Neural progenitor cell (in vitro differentiated cells): ENCODE measurements around the gene NRN1L. TPM values are rescaled to one million over a fixed set of nuclear protein-coding genes. Genes with fewer than 3 reads are reported as not detected.
"Not testable (repeated sequence)": the region's sequence is repeated elsewhere in the genome, so short reads cannot be mapped to it uniquely, and the experiment has no call there.

Source experiments
- DNase-seq: peaks from one replicate; pipeline ENCODE4 v3.0.0-alpha.2; 2016; ENCODE audit warnings: low spot score
- H2AFZ ChIP-seq: fragments of 200-600 bp; sonication (generic); replicated peaks from 2 replicates; pipeline ENCODE4 v1.6.1; 2016; ENCODE audit warnings: antibody characterized with exemption
- H3F3A ChIP-seq: fragments of 200-600 bp; sonication (generic); 2 replicates; pipeline ENCODE4 v1.6.1; 2016; ENCODE audit warnings: antibody characterized with exemption, low read depth
- H3K27ac ChIP-seq: fragments of 200-600 bp; sonication (generic); 2 replicates; pipeline ENCODE4 v1.5.1; 2016; ENCODE audit warnings: mild to moderate bottlenecking
- H3K27me3 ChIP-seq: fragments of 200-600 bp; sonication (generic); 2 replicates; pipeline ENCODE4 v1.6.1; 2016; ENCODE audit warnings: mild to moderate bottlenecking, moderate library complexity
- H3K36me3 ChIP-seq: fragments of 200-600 bp; sonication (generic); 2 replicates; pipeline ENCODE4 v1.5.1; 2016
- H3K4me1 ChIP-seq: fragments of 200-600 bp; sonication (generic); 2 replicates; pipeline ENCODE4 v1.6.1; 2016; ENCODE audit warnings: mixed run types
- H3K4me2 ChIP-seq: fragments of 200-600 bp; sonication (generic); 2 replicates; pipeline ENCODE4 v1.6.1; 2016
- H3K4me3 ChIP-seq: fragments of 200-600 bp; sonication (generic); 2 replicates; pipeline ENCODE4 v1.5.1; 2016
- H3K79me2 ChIP-seq: fragments of 200-600 bp; sonication (generic); 2 replicates; pipeline ENCODE4 v1.6.1; 2016; ENCODE audit warnings: low read depth
- H3K9ac ChIP-seq: fragments of 200-600 bp; sonication (generic); 2 replicates; pipeline ENCODE4 v1.6.1; 2016
- H3K9me3 ChIP-seq: fragments of 200-600 bp; sonication (generic); 2 replicates; pipeline ENCODE4 v1.5.1; 2016; ENCODE audit warnings: low read depth
- H4K20me1 ChIP-seq: fragments of 200-600 bp; sonication (generic); 2 replicates; pipeline ENCODE4 v1.6.1; 2016; ENCODE audit warnings: low read depth
- H3K27ac Mint-ChIP-seq: 3 replicates; pipeline ENCODE4 v1.8.0; 2021; ENCODE audit warnings: mixed read lengths
- H3K27me3 Mint-ChIP-seq: 2 replicates; pipeline ENCODE4 v1.8.0; 2022; ENCODE audit warnings: low read depth, mild to moderate bottlenecking, inconsistent platforms, moderate library complexity, mixed read lengths; ENCODE audit not compliant: insufficient read depth
- H3K36me3 Mint-ChIP-seq: 3 replicates; pipeline ENCODE4 v1.8.0; 2021; ENCODE audit warnings: mixed read lengths
- H3K4me1 Mint-ChIP-seq: 3 replicates; pipeline ENCODE4 v1.8.0; 2021; ENCODE audit warnings: mixed read lengths
- H3K4me3 Mint-ChIP-seq: 3 replicates; pipeline ENCODE4 v1.8.0; 2021; ENCODE audit warnings: mild to moderate bottlenecking, moderate library complexity, mixed read lengths
- H3K9me3 Mint-ChIP-seq: 3 replicates; pipeline ENCODE4 v1.8.0; 2020; ENCODE audit warnings: mixed read lengths
- CTCF ChIP-seq: fragments of 200-600 bp; sonication (generic); IDR thresholded peaks from 2 replicates; pipeline ENCODE4 v1.5.1; 2017; ENCODE audit warnings: antibody characterized with exemption, mild to moderate bottlenecking
- EZH2 ChIP-seq: fragments of 200-600 bp; sonication (generic); IDR thresholded peaks from 2 replicates; pipeline ENCODE4 v1.6.1; 2017; ENCODE audit warnings: antibody characterized with exemption, mild to moderate bottlenecking, moderate library complexity
- EZH2phosphoT487 ChIP-seq: fragments of 200-600 bp; sonication (generic); IDR thresholded peaks from 2 replicates; pipeline ENCODE4 v1.6.1; 2017; ENCODE audit warnings: antibody characterized with exemption
- total RNA-seq: library from RNA; depleted of rRNA; stranded (reverse); fragments of >200 nt; gene quantifications from 2 replicates; pipeline ENCODE4 v1.2.3, GENCODE V29; 2015; ENCODE audit warnings: low replicate concordance

The NRN1L gene
- total RNA-seq, 1 donor from 2014 or later, result 0.54 TPM

DNA sequence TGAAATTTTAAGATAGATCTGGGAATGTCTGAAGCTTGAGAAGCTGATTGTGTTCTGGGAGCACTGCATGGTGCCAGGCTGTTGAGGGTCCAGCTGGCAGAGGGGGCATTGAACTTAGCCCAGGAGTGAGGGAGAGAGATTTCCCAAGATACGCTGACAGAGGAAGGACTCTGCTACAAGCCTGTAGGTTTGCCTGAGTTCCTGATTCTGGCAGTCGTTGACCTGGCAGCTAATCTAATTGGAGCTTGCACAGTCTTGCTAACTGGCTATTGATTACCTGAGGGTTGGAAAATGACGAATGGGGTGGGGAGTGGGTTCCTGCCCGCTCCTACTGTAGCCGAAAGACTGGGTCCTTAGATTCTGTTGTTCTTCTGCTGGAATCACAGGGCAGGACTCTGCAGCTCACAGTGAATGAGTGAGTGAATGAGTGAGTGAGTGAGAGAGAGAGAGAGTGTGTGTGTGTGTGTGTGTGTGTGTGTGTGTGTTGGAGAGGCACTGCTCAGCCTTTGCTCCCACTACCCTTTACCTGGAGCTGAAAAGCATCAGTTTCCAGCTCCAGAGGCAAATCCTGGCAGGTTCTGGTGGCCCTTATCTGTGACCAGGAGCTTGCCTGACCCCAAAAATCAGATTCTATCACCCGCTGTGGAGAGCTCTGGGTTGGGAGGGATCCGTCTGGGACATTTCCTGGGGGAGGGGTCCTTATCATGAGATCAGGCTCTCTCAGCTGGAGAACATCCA, 30.2 kb downstream of the NRN1L start:
- TF ChIP-seq EZH2 (no peak), EZH2phosphoT487 (no peak), CTCF (no peak)
- H3K9ac ChIP-seq, result no peak overlapping the region
- Mint-ChIP-seq H3K27me3 (peaks cover 4% of the 10 kb centered on the region), H3K4me1 (peaks cover 3% of the 10 kb centered on the region), H3K9me3 (no peaks in the 10 kb centered on the region), H3K4me3 (no peak overlapping the region), H3K36me3 (peaks cover 7% of the 10 kb centered on the region), H3K27ac (peak overlapping the region; percentile 48)
- H3K27ac ChIP-seq, result no peak overlapping the region
- no peak overlapping the region for H3K4me3 ChIP-seq
- H3K9me3 ChIP-seq, result no peaks in the 10 kb centered on the region
- no peaks in the 10 kb centered on the region for H3K4me1 ChIP-seq
- H3K27me3 ChIP-seq, result no peaks in the 10 kb centered on the region
- H3K4me2 ChIP-seq, result no peak overlapping the region
- no peaks in the 10 kb centered on the region for H3K36me3 ChIP-seq
- H3F3A ChIP-seq, result no peaks in the 10 kb centered on the region
- no peak overlapping the region for H2AFZ ChIP-seq
- H3K79me2 ChIP-seq, result no peaks in the 10 kb centered on the region
- H4K20me1 ChIP-seq, result peaks cover 24% of the 10 kb centered on the region
- DNase-seq, result no peak

- not testable (repeated sequence) for H3F3A ChIP-seq, H3K4me3 Mint-ChIP-seq, H3K79me2 ChIP-seq, H3K27me3 Mint-ChIP-seq, H3K9me3 Mint-ChIP-seq, H3K27ac ChIP-seq, H3K4me3 ChIP-seq, H3K9ac ChIP-seq, H2AFZ ChIP-seq, H3K4me2 ChIP-seq, H3K27me3 ChIP-seq, H3K9me3 ChIP-seq, DNase-seq, H3K4me1 Mint-ChIP-seq, H3K4me1 ChIP-seq, H3K36me3 Mint-ChIP-seq, H3K27ac Mint-ChIP-seq, H3K36me3 ChIP-seq
- H4K20me1 ChIP-seq, result peaks cover 25% of the 10 kb centered on the region
Observed at GRCh38 chr16:67915496-67915769, 30.7 kb downstream of the NRN1L start.

DNA sequence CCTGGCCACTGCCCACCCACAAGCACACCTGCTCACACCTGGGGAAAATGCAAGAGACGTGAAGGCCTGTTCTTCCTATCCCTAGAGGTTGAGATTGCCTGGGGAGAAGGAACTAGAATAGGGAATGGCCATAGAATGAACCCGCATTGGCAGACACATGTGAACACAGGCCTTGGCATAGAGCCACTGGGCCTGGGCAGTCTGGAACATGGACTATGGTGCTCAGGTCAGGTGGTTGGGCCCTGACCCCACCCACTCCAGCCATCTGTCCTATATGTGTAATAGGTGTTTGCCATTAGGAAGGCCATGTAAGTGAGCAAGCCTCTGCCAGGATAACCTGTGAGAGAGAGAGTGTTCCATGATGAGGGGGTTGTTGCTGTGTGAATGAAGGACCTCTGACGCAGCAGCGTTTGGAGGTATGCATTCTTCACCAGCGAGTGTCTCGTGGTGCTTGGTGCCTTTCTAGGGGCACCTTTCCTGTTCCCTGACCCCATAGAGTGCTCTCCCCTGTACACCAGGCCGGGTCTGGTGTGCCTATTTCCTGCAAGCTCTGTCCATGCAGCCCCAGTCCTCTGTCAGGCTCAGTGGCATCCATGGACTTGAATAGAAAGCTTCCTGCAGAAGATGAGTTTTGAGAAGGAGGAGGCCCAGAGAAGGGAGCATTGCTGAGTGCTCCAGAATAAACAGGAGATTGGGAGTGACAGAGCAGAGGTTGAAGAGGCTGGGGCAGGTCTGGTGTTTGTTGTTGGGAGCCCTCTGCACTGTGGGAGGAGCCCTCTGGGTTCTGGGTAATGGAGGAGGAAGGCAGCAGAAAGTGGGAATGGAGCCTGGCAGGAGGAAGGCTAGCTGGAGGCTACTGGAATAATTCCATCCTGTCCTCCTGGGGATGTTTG, 31.4 kb downstream of the NRN1L start:
- Histone ChIP-seq H3K4me3 (no peak overlapping the region), H3K9ac (no peak overlapping the region), H3K27ac (no peak overlapping the region), H3K9me3 (no peaks in the 10 kb centered on the region), H3F3A (no peaks in the 10 kb centered on the region), H3K4me2 (no peak overlapping the region), H2AFZ (no peak overlapping the region), H3K36me3 (no peaks in the 10 kb centered on the region), H3K27me3 (no peaks in the 10 kb centered on the region), H4K20me1 (peaks cover 27% of the 10 kb centered on the region), H3K4me1 (no peaks in the 10 kb centered on the region), H3K79me2 (no peaks in the 10 kb centered on the region)
- peaks cover 4% of the 10 kb centered on the region for H3K27me3 Mint-ChIP-seq
- no peaks in the 10 kb centered on the region for H3K9me3 Mint-ChIP-seq
- H3K4me3 Mint-ChIP-seq, result no peak overlapping the region
- TF ChIP-seq EZH2phosphoT487 (no peak), CTCF (no peak), EZH2 (no peak)
- peaks cover 2% of the 10 kb centered on the region for H3K4me1 Mint-ChIP-seq
- H3K27ac Mint-ChIP-seq, result no peak overlapping the region
- DNase-seq, result no peak
- H3K36me3 Mint-ChIP-seq, result peaks cover 6% of the 10 kb centered on the region
